GM06990 (cell line): ENCODE results near the gene SORBS2.

Experiments used
- DNase-seq: peaks from one replicate; pipeline ENCODE4 v3.0.0-alpha.2; 2011; ENCODE audit not compliant: insufficient read length; ENCODE audit errors: extremely low read depth
- H3K27me3 ChIP-seq: replicated peaks from 2 replicates; pipeline ENCODE4 v1.6.0; 2011; ENCODE audit warnings: low read length; ENCODE audit not compliant: control insufficient read depth, insufficient read depth
- H3K36me3 ChIP-seq: 2 replicates; pipeline ENCODE4 v1.5.1; 2011; ENCODE audit warnings: low read length; ENCODE audit not compliant: control insufficient read depth, insufficient read depth
- H3K4me3 ChIP-seq: replicated peaks from 2 replicates; pipeline ENCODE4 v1.5.1; 2011; ENCODE audit warnings: low read depth, mild to moderate bottlenecking, control low read depth, low read length
- TF ChIP-seq, protein P1 (sequence below): IDR thresholded peaks from 2 replicates; pipeline ENCODE4 v1.5.1; 2011; ENCODE audit warnings: low read length, control low read depth, mild to moderate bottlenecking, inconsistent platforms; ENCODE audit not compliant: insufficient read depth, poor library complexity, severe bottlenecking

The SORBS2 gene

DNA sequence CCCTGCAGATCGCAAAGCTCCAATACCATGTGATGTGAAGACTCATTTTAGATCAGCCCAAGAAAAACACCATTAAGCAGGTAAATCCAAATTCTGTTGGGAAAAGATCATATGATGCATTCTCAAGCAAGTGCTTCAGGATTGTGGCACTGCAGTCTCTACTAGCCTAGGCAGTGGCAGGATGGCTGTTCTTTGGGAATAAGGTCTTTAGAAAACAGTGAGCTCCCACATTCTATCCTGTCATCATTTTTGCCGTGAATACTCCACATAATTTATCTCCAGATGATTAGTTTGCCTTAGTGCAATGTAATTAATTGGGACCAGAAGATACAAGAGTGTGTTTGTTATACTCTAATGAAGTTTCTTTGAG is 18.9 kb downstream of the SORBS2 start:
- no peak for DNase-seq
- TF ChIP-seq, protein P1, sequence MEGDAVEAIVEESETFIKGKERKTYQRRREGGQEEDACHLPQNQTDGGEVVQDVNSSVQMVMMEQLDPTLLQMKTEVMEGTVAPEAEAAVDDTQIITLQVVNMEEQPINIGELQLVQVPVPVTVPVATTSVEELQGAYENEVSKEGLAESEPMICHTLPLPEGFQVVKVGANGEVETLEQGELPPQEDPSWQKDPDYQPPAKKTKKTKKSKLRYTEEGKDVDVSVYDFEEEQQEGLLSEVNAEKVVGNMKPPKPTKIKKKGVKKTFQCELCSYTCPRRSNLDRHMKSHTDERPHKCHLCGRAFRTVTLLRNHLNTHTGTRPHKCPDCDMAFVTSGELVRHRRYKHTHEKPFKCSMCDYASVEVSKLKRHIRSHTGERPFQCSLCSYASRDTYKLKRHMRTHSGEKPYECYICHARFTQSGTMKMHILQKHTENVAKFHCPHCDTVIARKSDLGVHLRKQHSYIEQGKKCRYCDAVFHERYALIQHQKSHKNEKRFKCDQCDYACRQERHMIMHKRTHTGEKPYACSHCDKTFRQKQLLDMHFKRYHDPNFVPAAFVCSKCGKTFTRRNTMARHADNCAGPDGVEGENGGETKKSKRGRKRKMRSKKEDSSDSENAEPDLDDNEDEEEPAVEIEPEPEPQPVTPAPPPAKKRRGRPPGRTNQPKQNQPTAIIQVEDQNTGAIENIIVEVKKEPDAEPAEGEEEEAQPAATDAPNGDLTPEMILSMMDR = no peak
- Histone ChIP-seq H3K36me3 (no peaks in the 10 kb centered on the region), H3K4me3 (no peak overlapping the region), H3K27me3 (no peaks in the 10 kb centered on the region; the same call in 1 of the 2 replicates)

- Histone ChIP-seq H3K36me3 (no peaks in the 10 kb centered on the region), H3K4me3 (no peak overlapping the region), H3K27me3 (no peaks in the 10 kb centered on the region; the same call in 1 of the 2 replicates)
- DNase-seq = no peak
- TF ChIP-seq, protein P1 = no peak
Measured at GRCh38 chr4:185792384-185793115, 19.4 kb downstream of the SORBS2 start.

- TF ChIP-seq, protein P1 = no peak
- no peaks in the 10 kb centered on the region for H3K27me3 ChIP-seq
- no peak overlapping the region for H3K4me3 ChIP-seq
- peak; percentile 6 for DNase-seq
- no peaks in the 10 kb centered on the region for H3K36me3 ChIP-seq
Measured at GRCh38 chr4:185787926-185788679, 23.9 kb downstream of the SORBS2 start.

GRCh38 chr4:185786422-185786821 is 25.6 kb downstream of the SORBS2 start:
- DNase-seq = no peak
- Histone ChIP-seq H3K27me3 (no peaks in the 10 kb centered on the region), H3K36me3 (no peaks in the 10 kb centered on the region), H3K4me3 (no peak overlapping the region)
- TF ChIP-seq, protein P1 = no peak

DNA sequence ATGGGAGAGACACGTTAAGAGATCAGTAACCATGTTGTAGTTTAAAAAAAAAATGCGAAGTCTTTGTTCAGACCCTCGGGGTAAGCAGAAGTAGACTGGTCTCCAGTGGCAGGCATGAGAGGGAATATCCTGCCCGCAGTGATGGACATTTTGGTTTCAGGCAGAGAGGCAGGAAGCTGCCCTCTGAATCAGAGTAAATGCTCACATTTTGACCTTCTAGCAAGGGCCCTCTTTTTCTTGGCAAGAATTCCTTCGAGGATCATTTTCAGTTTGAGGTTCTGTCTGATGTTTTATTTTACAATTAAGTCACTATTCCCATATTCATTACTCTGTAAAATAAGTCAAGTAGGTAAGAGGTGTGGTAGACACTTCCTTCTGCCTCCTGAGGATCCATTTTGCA is 28.4 kb downstream of the SORBS2 start:
- TF ChIP-seq, protein P1 = no peak
- Histone ChIP-seq H3K4me3 (no peak overlapping the region), H3K36me3 (no peaks in the 10 kb centered on the region), H3K27me3 (no peaks in the 10 kb centered on the region)
- no peak for DNase-seq
